GM18907 (cell line): ENCODE results near the gene PIGK.
"Not testable (repeated sequence)": the region's sequence is repeated elsewhere in the genome, so short reads cannot be mapped to it uniquely, and the experiment has no call there.

ENCODE experiments used
- ATAC-seq: cut with Tn5 transposase; IDR thresholded peaks from one replicate; pipeline ENCODE4 v1.9.1; 2021; ENCODE audit warnings: mild to moderate bottlenecking, moderate library complexity; ENCODE audit not compliant: unreplicated experiment

Gene PIGK

DNA sequence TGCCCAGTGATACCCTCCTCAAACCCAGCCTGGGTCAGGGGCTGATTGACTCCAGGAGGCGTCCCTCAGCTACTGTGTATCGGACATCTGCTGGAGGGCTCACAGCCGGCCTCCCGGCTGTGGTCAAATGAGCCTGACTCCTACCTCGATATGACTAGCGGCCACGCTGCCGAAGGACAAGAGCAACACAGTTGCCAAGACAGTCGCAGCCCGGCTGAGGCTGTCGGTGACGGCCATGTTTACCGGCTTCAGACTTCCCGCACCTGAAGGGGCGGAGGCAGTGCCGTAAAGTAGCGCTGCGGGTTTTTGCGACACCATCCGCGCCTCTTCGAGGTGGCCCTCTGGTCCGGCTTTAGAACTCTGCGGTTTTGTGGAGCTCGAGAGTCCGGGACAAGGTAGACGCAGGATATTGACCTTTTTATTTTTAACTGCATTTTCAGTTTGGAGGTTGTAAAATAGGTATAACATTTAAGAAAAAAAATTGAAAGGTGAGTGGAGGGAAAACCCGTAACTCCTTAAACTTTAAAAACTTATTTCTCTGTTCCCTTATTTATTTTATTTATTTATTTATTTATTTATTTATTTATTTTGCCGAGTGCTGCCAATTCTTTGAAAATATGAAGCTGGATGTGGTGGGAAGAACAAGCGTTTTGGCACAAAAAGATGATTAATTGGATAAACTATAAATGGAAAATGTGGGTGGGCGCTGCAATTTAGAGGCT is at the start of gene PIGK:
PIGK (minus strand) TSS at position 265 of the 722 bp plus-strand sequence; CDS start at position 237, 28 bp downstream.
- ATAC-seq, result peak; percentile 98

DNA sequence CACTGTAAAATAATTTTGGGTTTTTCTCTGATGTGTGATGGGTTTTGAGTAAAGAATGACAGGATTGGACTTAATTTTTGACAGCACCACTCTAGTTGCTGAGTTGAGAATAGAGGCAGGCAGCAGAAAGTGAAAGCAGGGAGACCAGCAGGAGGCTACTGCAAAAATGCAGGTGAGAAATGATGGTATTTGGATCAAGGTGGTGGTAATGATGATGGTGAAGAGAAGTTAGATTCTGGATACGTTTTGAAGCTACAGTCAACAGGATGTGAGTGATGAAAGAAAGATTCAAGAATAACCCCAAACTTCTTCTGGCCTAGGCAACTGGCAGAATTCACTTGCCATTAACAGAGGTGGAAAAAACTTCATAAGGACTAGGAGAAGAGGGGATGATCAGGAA is 47.8 kb upstream of the PIGK start:
- no peak for ATAC-seq

DNA sequence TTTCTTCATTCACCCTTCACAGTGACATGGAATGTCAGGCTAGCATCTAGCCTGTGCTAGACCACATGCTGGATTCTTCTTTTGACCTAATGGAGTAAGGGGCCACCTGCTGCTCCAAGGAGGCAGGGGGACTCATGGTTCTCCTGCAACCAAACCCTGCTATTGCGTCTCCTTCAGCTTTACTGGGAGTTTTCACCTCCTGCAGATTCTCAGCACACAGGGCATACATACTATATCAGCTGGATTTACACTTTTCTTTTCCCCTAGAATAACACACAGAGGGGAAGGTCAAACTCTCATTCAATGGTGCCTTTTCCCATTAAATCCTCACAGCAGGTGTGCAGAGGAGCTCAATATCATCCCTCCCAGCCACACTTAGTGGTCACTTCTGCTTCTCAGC is 46.0 kb upstream of the PIGK start:
- no peak for ATAC-seq

DNA sequence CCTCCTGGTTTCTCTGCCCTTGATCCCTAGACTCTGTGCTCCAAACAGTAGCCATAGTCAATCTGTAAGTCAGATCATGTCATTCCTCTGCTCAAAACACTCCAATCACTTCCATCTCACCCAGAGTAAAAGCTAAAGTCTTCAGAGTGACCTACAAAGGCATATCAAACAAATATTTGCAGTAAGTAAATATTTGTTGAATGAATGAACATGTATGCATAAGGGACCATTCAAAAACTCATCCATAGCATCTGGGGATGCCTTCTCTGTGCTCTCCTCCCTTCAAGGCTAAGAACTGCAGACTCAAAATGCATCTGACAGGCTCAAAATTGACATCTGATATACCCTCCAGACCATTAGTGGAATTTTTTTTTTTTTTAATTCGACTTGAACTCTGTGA is 44.5 kb upstream of the PIGK start:
- ATAC-seq, result no peak

DNA sequence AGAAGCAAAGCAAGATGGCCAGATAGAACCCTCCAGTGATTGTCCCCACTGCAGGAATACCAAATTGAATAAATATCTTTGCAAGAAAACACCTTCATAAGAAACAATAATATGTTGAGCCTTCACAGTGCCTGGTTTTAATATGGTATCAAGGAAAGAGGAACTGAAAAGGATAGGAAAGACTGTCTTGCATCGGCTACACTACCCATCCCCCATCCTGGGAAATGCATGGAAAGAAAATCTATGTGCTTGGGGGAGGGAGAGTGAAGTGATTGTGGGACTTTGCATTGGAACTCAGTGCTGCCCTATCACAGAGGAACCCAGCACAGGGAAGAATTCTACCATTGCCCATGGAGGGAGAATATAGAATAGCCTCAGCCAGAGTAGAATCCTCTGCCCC is 34.0 kb upstream of the PIGK start:
- ATAC-seq, result no peak

DNA sequence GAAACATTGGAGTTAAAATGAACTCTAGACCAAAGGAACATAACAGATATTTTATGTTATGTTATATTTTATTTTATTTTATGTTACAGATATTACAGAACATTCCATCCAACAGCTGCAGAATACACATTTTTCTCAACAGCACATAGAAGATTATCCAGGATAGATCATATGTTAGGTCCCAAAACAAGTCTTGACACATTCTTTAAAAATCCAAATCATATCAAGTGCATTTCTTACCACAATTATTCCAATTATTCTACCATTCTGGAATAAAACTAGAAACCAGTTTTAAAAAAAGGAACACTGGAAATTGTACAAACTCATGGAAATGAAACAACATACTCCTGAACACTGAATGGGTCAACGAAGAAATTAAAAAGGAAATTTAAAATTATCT is 30.9 kb upstream of the PIGK start:
- no peak for ATAC-seq

DNA sequence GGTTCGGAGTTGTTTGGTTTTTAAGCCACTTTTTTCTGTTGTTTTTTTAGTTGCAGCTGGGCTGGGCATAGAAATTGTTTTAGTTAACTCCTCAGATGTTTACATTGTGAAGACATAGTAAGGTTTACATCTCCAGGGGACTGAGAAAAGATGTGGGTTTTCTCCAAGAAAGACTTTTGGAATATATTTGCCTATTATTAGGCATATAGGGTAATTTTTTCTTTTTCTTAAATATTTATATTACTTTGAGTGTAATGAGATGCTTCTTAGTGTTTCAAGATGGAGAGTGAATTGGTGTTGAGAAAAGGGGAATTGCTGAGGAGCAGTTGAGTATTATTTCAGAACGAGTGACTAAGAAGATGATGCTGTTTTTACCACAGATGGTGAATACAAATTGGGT is 26.6 kb upstream of the PIGK start:
- no peak for ATAC-seq

DNA sequence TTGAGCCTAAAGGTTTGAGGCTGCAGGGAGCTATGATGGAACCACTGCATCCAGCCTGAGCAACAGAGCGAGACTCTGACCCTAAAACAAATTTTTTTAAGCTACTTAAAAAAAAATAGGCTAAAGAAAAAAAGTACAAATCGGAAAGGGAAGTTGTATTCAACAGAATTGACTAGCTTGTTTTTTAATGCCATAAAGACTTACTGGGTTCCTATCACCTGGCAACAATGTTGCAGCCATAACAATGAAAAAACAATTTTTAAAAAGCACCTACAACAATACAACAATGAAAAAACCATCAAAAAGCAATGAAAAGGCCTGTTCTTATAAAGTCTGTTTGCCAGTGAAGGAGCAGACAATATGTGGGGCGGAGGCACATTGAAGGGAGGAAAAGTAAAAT is 20.1 kb upstream of the PIGK start:
- no peak for ATAC-seq

DNA sequence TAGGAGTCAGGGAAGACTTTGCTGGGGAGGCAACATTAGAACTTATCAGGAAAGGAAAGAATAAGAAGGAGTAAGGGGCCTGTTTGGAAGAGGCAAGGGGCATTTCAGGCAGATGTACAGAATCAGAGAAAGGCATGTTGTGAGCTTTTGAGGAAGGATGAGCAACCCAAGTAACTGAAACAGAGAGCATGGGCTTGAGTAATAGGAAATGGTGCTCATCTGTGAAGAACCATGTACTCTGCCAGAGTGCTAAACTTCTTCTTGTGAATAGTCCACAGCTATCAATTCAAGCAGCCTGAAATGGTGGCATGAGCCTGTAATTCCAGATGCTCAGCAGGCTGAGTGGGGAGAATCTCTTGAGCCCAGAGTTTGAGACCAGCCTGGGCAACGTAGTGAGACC is 19.2 kb upstream of the PIGK start:
- no peak for ATAC-seq

DNA sequence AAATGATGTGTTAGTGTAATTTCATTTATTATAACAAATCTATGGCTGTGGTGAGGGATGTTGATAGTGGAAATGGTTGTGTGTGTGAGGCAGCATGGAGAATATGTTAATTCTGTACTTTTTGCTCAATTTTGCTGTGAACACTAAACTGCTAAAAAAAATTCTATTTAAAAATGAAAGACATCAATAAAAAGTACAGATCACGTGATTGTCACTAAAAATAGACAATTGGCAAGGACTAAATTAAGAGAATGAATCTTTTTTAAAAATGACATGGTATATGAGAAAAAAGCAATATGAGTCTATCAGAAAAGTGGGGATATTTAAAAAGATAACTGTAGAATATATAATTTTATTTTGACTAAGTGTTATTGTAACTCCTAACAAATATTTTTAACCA is 15.7 kb upstream of the PIGK start:
- no peak for ATAC-seq

DNA sequence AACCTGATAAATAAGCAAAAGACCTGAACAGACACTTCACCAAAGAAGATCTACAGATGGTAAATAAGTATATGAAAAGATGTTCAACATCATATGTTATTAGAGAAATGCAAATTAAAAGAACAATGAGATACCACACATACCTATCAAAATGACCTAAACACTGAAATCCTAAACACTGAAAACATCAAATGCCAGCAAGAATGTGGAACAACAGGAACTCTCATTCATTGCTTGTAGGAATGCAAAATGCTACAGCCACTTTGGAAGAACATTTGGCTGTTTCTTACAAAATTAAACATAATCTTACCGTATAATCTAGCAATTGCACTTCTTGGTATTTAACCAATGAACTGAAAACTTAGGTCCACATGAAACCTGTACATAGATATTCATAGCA is 14.9 kb upstream of the PIGK start:
- ATAC-seq, result no peak

DNA sequence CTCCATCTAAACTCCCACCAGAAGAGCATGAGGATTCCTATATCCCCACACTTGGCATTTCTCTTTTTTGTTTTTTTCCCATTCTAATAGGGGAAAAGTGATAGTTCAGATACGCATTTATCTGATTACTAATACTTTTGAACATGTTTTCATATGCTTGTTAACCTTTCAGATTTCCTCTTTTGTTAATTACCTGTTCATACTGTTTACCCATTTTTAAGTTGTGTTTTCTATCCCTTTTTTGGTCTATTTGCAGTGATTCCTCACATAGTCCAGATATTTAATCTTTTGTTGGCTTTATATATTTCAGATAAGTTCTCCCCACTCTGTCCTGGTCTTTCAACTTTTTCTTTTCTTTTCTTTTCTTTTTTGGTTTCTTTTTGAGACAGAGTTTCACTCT is 13.6 kb upstream of the PIGK start:
- ATAC-seq, result no peak

DNA sequence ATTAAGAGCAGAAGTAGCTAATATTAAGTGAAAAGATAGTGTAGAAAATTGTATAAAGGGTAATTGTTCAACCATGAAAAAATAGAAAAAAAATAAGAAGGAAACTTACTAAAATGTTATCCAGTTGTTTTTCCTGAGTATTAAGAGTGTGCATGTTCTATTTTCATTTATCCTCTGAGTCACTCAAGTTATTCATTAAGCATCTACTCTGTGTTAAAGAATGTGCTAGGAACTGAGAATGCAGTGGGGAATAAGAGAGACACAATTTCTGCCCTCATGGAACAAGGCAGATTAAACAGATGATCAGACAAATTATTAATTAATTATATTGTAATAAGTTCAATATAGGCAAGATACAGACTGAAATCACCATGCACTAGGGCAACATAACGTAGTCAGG is 10.8 kb upstream of the PIGK start:
- no peak for ATAC-seq

DNA sequence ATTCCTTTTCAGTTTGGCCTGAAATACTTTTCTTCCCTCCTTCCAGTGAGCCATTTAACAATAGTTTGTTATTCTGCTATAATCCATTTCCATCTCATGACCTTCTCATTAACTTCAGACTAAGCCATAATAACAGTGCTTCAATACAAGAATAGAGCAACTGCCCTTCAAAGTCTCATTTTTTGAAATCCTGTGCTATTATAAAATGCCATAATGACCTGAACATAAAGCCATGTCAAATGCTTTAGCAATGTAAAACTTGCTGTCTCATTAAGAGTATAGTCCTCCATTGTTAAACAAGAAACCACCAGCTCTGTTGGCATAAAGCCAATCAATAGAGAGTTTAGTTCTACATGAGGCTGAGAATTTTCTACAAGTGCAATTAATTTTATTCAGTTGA is 9.6 kb upstream of the PIGK start:
- no peak for ATAC-seq

DNA sequence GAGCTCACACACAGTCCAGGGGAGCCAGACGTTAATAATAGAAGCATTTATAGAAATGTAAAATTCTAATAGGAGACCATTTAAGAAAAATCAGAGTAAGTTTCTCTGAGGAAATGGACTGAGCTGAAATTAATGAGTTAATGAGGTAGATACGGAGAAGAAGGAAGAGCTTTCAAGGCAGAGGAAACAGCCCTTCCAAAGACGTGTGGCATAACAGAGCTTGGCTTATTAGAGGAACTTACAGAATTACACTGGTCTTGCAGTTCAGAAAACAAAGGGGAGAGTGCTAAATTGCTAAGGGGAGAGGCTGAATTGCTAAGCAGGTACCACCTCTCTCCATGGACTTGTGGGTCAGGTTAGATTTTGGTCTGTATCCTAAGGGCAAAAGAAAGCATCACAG is 8.2 kb upstream of the PIGK start:
- no peak for ATAC-seq

DNA sequence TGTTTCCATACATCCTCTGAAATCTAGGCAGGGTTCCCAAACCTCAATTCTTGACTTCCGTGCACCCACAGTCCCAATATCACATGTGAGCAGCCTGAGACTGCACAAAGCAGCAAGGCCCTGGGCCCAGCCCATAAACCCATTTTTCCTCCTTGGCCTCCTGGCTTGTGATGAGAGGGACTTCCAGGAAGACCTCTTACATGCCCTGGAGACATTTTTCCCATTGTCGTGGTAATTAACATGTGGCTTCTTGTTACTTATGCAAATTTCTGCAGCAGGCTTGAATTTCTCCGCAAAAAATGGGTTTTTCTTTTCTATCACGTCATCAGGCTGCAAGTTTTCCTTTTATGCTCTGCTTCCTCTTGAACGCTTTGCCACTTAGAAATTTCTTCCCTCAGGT is 3.3 kb upstream of the PIGK start:
- no peak for ATAC-seq

DNA sequence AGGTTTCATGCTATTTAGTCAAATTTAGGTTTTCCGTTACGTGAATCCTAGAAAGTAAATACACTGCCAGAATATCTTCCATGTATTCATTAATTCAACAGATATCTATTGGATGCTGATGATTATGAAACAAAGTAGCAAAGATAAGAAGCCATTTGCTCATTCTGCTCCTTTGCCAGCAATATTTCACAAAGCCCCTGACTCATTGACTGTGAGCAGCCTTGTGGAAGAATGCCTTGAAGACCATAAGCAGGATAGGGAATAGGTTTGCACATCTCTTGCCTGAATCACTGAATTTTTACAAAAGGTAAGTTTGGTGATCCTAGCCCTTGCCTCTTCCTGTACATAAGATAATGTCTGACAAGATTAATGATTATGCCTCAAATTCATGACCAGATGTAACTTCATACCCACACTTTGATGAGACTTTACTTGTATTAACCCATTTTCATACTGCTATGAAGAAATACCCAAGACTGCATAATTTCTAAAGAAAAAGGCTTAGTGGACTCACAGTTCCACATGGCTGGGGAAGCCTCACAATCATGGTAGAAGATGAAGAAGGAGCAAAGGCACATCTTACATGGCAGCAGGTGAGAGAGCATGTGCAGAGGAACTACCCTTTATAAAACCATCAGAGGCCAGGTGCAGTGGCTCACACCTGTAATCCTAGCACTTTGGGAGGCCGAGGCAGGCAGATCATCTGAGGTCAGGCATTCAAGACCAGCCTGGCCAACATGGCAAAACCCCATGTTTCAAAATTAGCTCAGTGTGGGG is 1.6 kb upstream of the PIGK start:
- ATAC-seq, result no peak

DNA sequence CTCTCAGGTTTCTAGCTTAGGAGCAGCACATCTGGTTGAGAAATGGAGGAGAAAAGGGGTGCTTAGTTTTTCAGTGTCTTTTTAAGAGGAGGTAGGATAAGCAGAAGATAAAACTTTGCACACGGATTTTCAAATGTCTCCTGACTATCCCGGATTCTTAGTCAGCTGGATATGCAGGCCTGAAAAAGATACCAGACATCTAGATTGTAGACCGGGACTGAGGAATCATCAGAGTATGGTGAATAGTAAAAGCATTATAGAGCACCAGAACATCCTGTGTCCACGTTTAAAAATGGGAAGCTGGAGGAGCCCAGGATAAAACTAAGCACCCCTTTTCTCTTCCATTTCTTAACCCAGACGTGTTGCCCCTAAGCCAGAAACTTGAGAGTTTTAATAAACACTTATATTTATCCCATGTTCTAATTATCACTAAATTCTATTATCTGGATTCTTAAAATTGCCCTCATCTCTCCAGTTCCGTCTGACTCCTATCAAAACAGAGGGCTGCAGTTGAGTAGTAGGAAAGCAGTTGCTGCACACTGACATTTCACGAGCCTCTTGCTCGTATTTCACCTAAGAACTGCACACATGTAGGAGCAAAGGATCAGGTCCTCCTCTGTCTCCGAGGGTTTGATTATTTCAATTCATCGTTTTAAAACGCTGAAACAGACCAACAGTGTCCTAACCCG is 609 bp downstream of the PIGK start:
- ATAC-seq, result peak; percentile 53

DNA sequence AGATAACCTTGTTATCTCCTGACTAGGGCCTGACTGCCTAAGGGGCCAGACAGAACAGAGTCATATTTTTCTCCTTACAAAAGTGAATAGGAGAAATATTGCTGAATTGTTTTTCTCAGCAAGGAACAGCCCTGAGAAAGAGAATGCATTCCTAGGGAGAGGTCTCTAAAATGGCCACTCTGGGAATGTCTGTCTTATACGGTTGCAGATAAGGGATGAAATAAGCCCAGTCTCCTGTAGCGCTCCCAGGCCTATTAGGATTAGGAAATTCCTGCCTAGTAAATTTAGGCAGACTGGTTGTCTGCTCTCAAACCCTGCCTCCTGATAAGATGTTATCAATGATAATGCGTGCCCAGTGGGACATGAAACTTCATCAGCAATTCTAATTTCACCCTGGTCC is 15.2 kb downstream of the PIGK start:
- not testable (repeated sequence) for ATAC-seq

DNA sequence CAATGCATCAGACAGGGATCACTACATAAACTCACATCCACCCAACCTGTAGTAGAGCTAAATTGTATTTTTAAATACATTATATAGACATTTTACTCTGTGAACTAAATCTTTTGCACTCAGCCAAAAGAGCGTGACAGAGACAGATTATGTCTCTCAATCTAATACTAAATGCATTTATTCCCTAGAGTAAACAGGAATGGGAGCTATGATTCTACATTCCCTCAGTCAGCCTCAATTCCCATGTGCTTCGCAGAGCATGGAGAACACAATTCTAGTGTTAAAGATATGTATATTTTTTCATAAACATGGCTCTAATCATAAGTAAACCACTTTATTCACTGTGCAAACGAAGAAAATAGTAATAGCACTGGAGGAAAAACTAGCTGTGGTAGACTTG is 16.5 kb downstream of the PIGK start:
- no peak for ATAC-seq

DNA sequence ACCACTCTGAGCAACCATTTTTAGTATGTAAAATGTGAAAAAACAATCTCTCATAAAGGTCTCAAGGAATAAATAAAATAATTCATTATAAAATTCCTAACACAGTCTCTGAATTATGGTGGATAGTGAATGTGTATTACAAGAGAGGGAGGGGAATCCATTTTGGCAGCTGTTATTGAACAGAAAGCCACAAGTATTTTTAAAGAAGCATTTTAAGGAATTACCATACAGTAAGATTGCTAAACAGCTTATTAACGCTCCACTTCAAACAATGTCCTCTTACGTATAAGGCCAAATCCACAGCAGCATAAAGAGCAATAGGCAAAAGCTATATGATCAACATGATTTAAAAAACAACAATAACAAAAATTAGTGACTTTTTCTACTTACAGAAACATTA is 18.4 kb downstream of the PIGK start:
- no peak for ATAC-seq

DNA sequence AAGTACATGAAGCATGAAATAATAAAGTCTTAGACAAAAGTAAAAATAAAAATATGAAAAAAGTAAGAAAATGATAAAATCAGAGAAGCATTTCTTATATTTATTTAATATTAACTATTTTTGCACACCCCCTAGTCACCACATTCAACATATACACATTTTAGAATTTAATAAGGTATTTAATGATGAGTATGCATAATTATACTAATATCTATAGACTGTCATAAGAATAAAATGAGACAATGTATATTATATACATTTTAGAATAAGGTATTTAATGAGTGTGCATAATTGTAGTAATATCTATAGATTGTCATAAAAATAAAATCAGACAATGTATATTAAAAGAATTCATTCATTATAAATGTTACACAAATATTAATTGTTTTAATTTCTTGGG is 18.9 kb downstream of the PIGK start:
- ATAC-seq, result no peak
